Hypothalamus (tissue), 51 donors: ENCODE data around the gene KIF26B.

ENCODE experiments used
- DNase-seq, 51 donors: peaks; one replicate each; lab custom pipeline; 2025; lab: John Stamatoyannopoulos, UW

The KIF26B gene

GRCh38 chr1:245541369-245541768, 386.6 kb downstream of the KIF26B start:
- peak in 1 of 51 donors; percentile 28 for DNase-seq

- DNase-seq: no peak
Observed at GRCh38 chr1:245542365-245542764, 387.6 kb downstream of the KIF26B start.

- DNase-seq: no peak
Observed at GRCh38 chr1:245544236-245544635, 389.5 kb downstream of the KIF26B start.

DNA sequence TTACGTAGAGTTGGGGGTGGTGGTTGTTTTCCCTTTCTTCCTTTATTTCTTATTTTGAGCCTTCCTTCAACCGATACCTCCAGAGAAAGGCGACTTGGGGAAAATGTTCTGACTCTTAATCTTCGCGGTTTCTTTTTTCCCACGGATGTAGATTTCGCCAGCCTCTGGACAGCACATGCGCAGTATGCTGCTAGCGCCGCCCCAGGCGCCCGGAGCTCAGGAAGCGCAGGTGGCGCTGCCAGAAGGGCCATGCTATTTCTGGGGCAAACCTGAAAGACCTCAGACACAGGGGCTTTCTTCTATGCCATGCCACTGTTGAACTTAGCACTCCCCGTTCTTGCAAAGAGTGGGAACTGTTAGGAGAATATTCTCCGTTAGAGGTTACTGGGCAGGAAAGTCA, 392.1 kb downstream of the KIF26B start:
- DNase-seq: no peak

DNA sequence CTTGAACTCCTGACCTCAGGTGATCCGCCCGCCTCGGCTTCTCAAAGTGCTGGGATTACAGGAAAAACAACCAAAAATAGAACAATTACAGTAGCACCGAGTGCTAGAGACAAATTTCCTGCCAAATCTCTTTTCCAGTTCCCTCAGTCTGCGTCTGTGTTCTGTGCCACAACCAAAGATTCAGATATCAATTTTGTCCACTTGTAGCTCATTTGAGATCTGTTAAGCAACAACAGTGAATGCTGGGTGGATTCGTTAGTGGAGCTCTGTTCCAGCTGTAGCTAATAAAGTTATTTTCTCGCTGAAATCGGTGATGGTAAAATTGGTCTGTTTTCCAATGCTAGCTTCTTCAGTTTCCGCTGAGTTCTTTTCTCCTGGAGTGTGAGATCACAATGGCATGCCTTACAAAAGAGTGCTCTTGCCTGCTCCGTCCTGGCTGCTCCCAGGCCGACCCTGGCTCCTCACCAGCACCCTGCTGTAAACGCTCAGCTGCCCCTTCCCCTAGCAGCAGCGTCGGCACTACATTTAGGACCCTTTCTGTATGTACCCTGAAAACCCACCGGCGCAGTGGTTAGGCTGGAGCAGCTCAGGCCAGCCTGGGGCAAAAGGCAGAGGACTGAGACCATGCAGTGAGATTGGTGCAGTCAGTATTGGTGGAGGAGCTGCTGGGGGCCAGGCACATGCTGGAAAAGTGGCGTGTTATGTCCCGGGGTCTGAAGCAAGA, 395.4 kb downstream of the KIF26B start:
- no peak for DNase-seq

- no peak for DNase-seq
Observed at GRCh38 chr1:245550720-245551043, 395.9 kb downstream of the KIF26B start.

GRCh38 chr1:245551536-245551935, 396.8 kb downstream of the KIF26B start:
- no peak for DNase-seq

GRCh38 chr1:245552331-245552730, 397.5 kb downstream of the KIF26B start:
- no peak for DNase-seq

DNA sequence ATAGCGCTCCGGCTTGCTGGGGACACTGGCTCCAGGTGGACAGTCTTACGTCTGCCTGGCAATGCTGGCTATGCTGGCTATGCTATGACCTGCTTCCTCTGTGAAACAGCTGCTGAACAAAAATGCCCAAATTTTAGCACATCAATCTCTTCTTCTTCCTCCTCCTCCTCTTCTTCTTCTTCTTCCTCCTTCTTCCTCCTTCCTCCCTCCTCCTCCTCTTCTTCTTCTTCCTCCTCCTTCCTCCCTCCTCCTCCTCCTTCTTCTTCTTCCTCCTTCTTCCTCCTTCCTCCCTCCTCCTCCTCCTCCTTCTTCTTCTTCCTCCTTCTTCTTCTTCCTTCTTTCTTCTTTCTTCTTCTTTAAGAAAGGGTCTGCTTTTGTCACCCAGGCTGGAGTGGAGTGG, 401.3 kb downstream of the KIF26B start:
- no peak for DNase-seq

GRCh38 chr1:245558069-245558468, 403.3 kb downstream of the KIF26B start:
- no peak for DNase-seq

- no peak for DNase-seq
Observed at GRCh38 chr1:245560316-245560859, 405.6 kb downstream of the KIF26B start.

- no peak for DNase-seq
Observed at GRCh38 chr1:245561665-245562234, 407.0 kb downstream of the KIF26B start.

DNA sequence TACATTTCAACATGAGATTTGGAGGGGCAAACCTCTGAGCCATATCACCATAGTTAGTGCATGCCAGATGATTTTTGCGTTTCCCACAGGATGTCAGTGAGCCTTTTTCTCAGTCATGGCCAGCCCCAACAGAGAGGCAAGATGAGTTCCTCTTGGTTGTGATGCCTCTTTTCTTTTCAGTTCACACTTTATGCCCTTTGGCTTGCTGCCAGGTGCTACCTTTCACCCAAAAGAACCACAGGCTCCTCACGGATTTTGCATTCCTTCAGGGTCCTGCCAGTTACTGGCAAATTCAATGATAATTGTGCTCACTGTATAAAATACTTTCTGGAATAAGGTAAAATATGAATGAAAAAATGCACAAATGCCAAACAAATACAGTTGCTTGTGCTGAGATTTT, 411.3 kb downstream of the KIF26B start:
- no peak for DNase-seq

DNA sequence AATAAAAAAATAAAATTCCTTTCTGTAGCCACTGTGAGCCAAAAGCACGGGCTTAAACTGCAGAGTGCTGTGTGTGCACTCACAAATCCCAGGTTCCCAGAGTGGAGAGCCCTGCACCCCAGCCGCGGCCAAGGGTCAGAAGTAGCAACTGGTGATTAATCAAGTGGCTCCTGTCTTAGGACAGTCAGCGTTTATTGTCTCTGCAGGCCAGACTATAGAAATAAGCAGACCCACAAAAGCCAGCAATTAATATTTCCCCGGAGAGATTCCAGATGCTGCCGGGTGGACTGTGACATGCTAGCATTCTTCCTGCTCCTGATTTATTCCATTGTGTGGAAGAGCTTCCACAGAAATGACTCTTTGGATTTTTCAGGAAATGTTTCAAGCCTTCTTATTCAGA, 412.2 kb downstream of the KIF26B start:
- DNase-seq: no peak

GRCh38 chr1:245571815-245572294, 417.1 kb downstream of the KIF26B start:
- no peak for DNase-seq

- no peak for DNase-seq
Observed at GRCh38 chr1:245572709-245573108, 417.9 kb downstream of the KIF26B start.

DNA sequence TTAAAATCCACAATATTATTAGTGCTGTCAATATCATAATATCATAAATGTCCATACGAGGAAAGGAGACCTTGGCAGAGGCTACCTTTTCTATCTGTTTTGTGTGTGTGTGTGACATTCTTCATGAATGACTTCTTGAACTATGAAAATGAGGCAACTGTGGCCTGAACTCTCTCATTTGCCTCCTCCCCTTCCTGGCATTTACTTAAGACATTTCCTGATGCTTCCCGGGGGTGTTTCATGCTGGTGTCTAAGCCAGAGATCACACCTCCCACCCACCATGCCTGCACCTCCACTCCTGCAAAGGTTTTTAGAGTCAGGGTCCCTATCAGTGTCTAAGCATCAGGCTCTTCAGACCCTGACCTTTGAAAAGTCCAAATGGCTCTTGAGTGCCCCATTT, 420.9 kb downstream of the KIF26B start:
- no peak for DNase-seq

DNA sequence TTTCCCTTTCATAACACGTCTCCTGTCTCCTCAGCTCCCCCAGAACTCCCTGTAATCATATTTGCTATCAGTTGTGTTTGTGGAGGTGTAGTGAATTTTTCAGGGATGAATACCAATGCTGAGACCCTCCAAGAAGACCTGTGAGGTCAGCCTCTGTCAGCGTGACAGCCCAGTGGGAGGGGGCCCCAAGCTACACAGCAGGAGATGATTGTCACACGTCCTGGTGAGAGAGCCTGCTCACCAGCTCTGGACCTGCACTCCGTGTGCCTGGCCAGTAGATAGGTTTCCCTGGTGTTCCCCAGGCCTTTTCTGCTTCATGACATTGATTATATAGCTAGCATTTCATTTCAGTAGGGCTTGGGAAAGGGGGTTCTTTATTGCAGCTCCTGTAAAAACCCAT, 421.5 kb downstream of the KIF26B start:
- no peak for DNase-seq

- no peak for DNase-seq
Observed at GRCh38 chr1:245577191-245578157, 422.7 kb downstream of the KIF26B start.

DNA sequence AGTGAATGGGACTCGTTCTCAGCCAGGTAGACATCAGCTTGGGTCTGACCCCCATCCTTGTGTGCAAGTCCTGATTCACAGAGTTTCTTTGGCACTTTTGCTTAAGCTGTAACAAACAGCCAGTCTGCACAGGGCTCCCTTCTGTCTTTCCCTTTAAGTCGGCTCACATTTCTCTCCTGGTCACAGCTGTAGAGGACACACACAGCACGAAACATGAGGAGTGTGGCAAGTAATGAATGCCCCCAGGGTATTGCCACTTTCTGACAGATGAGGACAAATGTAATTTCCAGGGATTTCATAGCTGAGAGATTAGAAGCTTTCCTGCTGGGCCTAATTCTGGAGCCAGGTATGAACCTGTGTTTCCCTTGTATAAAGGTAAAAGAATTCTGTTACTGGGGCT, 423.5 kb downstream of the KIF26B start:
- DNase-seq: no peak

DNA sequence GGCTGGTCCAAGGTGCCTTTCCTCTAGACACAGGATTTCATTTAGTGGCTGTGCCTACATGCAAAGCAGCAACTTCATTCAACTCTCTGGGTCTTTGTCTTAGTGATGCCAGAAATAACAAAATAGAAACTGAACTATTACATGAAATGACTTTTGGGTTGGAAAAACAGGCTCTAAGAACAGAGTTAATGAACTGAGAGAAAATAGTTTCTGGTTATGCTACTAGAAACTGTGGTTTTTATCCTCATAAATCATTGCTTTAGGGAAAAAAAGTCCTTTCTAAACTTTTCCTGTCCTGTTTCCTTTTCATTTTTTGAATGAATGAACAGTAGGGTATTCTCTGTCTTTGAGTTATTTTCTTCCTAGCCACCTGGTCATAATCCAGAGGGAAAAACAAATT, 424.0 kb downstream of the KIF26B start:
- DNase-seq: no peak
